HG03196 (cell line): ENCODE measurements around the gene TPRA1.
"Not testable (repeated sequence)": the region's sequence is repeated elsewhere in the genome, so short reads cannot be mapped to it uniquely, and the experiment has no call there.

Experiments
- ATAC-seq: cut with Tn5 transposase; IDR thresholded peaks from one replicate; pipeline ENCODE4 v1.9.1; 2021; ENCODE audit not compliant: unreplicated experiment

Gene TPRA1

GRCh38 chr3:127616836-127617605 lies 26.5 kb upstream of the TPRA1 start:
- no peak for ATAC-seq

- ATAC-seq, result no peak
Measured at GRCh38 chr3:127615631-127616305, 25.2 kb upstream of the TPRA1 start.

GRCh38 chr3:127614928-127615589 lies 24.5 kb upstream of the TPRA1 start:
- ATAC-seq, result no peak

- no peak for ATAC-seq
Measured at GRCh38 chr3:127613406-127613805, 22.9 kb upstream of the TPRA1 start.

- ATAC-seq, result no peak
Measured at GRCh38 chr3:127612966-127613365, 22.4 kb upstream of the TPRA1 start.

- ATAC-seq, result no peak
Measured at GRCh38 chr3:127611251-127611650, 20.7 kb upstream of the TPRA1 start.

GRCh38 chr3:127610105-127610504 lies 19.6 kb upstream of the TPRA1 start:
- no peak for ATAC-seq

- ATAC-seq, result no peak
Measured at GRCh38 chr3:127608362-127608718, 17.8 kb upstream of the TPRA1 start.

GRCh38 chr3:127607675-127608361 lies 17.3 kb upstream of the TPRA1 start:
- no peak for ATAC-seq

- ATAC-seq, result no peak
Measured at GRCh38 chr3:127606981-127607595, 16.6 kb upstream of the TPRA1 start.

- no peak for ATAC-seq
Measured at GRCh38 chr3:127606086-127606805, 15.7 kb upstream of the TPRA1 start.

- ATAC-seq, result not testable (repeated sequence)
Measured at GRCh38 chr3:127605547-127605946, 15.0 kb upstream of the TPRA1 start.

- no peak for ATAC-seq
Measured at GRCh38 chr3:127604546-127605165, 14.1 kb upstream of the TPRA1 start.

- ATAC-seq, result no peak
Measured at GRCh38 chr3:127604035-127604434, 13.5 kb upstream of the TPRA1 start.

GRCh38 chr3:127600749-127601456 lies 10.4 kb upstream of the TPRA1 start:
- ATAC-seq, result no peak

GRCh38 chr3:127598841-127599570 lies 8.5 kb upstream of the TPRA1 start:
- no peak for ATAC-seq

- no peak for ATAC-seq
Measured at GRCh38 chr3:127597020-127597771, 6.7 kb upstream of the TPRA1 start.

- ATAC-seq, result no peak
Measured at GRCh38 chr3:127595303-127595702, 4.8 kb upstream of the TPRA1 start.
